ENCODE data around the gene DCAF12L2.

DCAF12L2 gene

DNA sequence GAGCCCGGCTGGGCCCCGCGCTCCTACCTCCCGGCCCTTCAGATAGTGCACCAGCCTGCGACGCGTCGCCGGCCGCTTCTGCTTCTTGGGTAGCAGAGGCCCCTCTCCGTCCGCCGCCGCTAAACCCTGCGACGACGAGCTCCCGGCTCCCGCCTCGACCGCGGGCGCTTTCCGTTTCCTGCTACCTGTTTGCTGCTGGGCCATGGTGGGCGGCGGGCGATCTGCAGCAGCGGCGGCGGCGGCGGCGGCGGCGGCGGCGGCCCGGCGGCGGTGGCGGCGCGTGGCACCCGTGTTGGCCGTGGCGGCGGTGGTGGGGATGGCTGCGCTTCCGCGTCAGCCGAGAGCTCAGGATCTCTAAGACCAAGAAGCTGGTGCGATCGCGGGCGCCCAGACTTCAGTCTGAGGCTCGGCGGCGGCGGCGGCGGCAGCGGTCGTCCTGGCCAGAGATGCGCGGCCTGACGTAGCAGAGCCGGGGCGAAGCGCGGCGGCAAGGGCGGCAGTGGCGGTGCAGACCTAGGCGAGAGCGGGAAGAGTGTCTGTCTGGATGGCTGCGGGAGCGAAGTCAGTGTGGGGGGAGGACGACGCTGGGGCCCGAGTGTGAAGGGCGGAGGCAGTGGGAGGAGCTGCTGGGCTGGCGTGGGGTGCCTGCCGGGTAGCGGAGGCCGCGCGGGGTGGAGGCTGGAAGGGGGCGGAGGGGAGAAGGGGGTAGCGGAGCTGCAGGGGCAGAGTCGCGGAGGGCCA, at the start of gene DCAF12L2:
DCAF12L2 (minus strand) TSS at position 569 of the 741 bp plus-strand sequence; CDS start at position 204, 365 bp downstream.
- TF ChIP-seq GATA3 (IDR thresholded peaks at IDR 0.05; ENCODE audit: low read depth, low read length) (no peak), GATA2 (IDR thresholded peaks at IDR 0.05; ENCODE audit: low read depth, low read length) (no peak)

- TF ChIP-seq GATA2 (IDR thresholded peaks at IDR 0.05; ENCODE audit: low read depth, low read length) (no peak), GATA3 (IDR thresholded peaks at IDR 0.05; ENCODE audit: low read depth, low read length) (no peak)
Measured at GRCh38 chrX:126177133-126177840, 11.2 kb upstream of the DCAF12L2 start.

- TF ChIP-seq GATA2 (IDR thresholded peaks at IDR 0.05; ENCODE audit: low read depth, low read length) (no peak), GATA3 (IDR thresholded peaks at IDR 0.05; ENCODE audit: low read depth, low read length) (no peak)
Measured at GRCh38 chrX:126170720-126171119, 4.6 kb upstream of the DCAF12L2 start.

DNA sequence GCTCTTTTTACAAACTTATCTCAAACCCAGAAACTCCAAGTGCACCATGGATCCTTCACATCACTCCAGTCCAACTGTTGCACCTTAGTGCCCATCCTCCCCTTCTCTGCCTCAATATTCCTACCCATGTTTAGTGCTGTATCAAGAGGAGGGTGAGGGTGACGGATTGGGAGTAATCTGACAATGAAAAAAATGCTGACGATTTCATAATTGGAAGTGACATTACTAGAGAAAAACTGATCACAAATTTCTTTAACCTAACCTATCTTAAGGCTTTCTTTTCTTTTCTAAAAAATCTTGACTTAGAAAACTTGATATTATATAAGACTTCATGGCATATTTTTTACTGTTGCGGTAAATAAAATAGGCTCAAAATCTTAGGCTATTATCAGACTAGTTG, 1.5 kb upstream of the DCAF12L2 start:
- no peak for TF ChIP-seq GATA3 (IDR thresholded peaks at IDR 0.05; ENCODE audit: low read depth, low read length)
- no peak for TF ChIP-seq GATA2 (IDR thresholded peaks at IDR 0.05; ENCODE audit: low read depth, low read length)

DNA sequence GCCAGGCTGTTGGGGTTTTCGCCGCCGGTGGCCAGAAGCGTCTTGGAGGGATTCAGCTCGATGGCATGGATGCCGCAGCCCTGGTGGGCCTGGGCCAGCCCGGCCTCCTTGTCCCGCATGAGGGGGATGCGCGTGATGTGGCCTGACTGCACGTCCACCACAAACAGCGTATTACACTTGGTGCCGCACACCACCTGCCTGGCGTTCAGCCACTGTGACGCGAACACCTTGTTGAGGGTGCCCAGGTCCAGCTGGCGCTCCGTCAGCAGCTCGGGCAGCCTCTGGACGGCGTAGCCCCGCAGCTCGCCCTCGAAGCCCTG, 728 bp downstream of the DCAF12L2 start:
- TF ChIP-seq GATA2 (IDR thresholded peaks at IDR 0.05; ENCODE audit: low read depth, low read length): no peak
- TF ChIP-seq GATA3 (IDR thresholded peaks at IDR 0.05; ENCODE audit: low read depth, low read length): no peak

DNA sequence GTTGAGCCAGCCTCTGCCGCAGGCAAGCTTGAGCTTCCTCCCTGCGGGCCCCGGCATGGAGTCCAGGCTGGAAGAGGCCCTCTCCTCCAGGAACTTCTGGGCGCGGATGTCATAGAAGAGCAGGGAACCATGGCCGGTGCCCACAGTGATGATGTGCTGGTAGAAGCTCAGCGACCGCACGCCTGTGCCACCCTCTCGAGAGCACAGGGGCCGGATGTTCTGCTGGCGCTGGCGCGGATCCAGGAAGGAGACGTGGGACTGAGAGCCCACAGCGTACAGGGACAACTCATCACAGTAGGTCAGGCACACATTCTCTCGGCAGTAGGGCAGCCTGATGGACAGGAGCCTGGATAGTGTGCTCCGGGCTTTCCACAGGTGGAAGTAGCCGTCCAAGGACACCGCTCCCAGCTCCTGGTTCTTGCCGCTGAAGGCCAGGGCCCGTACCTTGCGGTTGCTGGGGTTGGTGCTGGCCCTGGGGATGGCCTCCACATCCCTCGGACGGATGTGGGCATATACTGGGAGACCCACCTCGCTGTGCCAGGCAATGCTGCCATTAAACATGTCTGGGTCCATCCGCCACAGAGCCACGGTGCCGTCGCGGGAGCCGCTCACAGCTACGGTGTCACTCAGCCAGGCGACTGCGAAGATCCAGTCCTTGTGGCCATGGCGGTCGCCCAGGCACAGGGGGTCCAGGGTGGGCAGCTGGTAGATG, 1.2 kb downstream of the DCAF12L2 start:
- TF ChIP-seq GATA2 (IDR thresholded peaks at IDR 0.05; ENCODE audit: low read depth, low read length) (no peak), GATA3 (IDR thresholded peaks at IDR 0.05; ENCODE audit: low read depth, low read length) (no peak)

GRCh38 chrX:126164226-126164625, 1.9 kb downstream of the DCAF12L2 start:
- no peak for TF ChIP-seq GATA3 (IDR thresholded peaks at IDR 0.05; ENCODE audit: low read depth, low read length)

DNA sequence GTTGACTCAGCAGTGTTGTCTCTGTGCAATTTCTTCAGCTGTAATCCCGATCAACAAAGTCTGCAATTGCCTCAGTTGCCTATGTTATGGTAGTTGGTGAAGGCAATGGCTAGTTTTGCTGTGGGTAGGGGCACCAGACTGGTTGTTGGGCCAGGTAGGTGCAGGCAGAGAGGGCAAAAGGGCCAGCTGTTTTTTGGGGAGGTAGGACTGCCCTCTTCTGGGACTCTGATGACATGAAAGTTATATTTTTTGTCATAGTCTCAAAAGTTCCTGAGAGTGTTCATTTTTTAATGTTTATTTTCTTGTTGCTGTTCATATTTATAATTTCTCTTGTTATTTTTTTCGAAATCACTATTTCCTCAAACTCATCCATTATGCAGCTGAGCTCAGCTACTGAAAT, 25.1 kb downstream of the DCAF12L2 start:
- TF ChIP-seq GATA3 (IDR thresholded peaks at IDR 0.05; ENCODE audit: low read depth, low read length) (no peak), GATA2 (IDR thresholded peaks at IDR 0.05; ENCODE audit: low read depth, low read length) (no peak)

DNA sequence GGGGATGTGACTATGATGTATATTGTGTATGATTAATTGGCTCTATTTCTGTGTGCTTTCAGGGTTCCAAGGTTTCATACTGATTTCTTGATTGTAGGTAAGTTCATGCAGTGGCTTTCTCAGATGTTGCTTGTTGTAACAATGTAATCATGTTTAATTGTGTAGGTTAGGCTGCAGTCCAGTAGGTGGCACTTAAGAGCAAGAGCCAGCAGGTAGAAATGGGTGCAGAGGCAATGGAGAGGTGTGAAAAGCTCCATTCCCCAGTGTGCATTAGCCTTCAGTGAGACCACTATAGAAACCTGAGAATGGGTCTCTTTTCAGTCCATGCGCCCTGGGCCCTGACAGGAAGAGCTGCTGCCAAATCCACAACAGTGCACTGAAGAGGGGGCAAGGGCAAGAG, 28.2 kb downstream of the DCAF12L2 start:
- TF ChIP-seq GATA2 (IDR thresholded peaks at IDR 0.05; ENCODE audit: low read depth, low read length) (no peak), GATA3 (IDR thresholded peaks at IDR 0.05; ENCODE audit: low read depth, low read length) (no peak)

DNA sequence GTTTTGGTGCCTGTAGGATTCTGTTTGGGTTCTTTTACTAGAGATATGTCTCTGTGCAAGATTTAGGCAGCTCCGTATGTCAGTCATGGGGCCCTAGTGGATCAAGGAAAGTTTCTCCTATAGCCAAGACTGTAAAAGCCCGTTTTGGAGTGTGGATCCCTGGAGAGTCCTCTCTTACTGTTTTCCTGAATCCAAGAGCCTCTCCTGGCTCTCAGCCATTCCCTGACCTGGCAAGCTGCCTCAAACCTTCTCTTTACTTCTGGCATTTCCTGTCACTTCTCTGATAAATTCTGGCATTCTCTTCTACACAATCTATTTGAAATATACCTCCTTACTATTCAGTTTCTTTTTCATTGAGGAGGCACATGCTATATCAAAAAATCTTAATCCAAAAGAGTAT, 41.4 kb downstream of the DCAF12L2 start:
- TF ChIP-seq GATA2 (IDR thresholded peaks at IDR 0.05; ENCODE audit: low read depth, low read length) (no peak), GATA3 (IDR thresholded peaks at IDR 0.05; ENCODE audit: low read depth, low read length) (no peak)

Data from SH-SY5Y (cell line).